HepG2 (cell line): ENCODE results near the gene DNAJC2. TPM values are rescaled to one million over a fixed set of nuclear protein-coding genes. Genes with fewer than 3 reads are reported as not detected.

Source experiments
- HNRNPL ChIP-seq: fragments of 200-400 bp; formaldehyde crosslinking; IDR thresholded peaks from 2 replicates; pipeline ENCODE4 v1.6.1; 2017; ENCODE audit warnings: mild to moderate bottlenecking, low read depth, low read length
- KDM2A ChIP-seq: sonication (generic); formaldehyde crosslinking; IDR thresholded peaks from 2 replicates; pipeline ENCODE4 v1.4.0; 2020; ENCODE audit warnings: low read depth, missing genetic modification reagents, borderline replicate concordance
- NR2F6 ChIP-seq, 2 experiments: IDR thresholded peaks; 2 replicates each; pipeline ENCODE4 v1.6.1; 2016; ENCODE audit warnings: antibody characterized with exemption in 1 of 2, mild to moderate bottlenecking in 1 of 2
- YY1 ChIP-seq: IDR thresholded peaks from 2 replicates; pipeline ENCODE4 v1.6.1; 2011; ENCODE audit warnings: low read length, low read depth, moderate library complexity, mild to moderate bottlenecking; ENCODE audit not compliant: insufficient read depth, insufficient replicate concordance
- ZBTB7A ChIP-seq: sonication (generic); formaldehyde crosslinking; IDR thresholded peaks from 2 replicates; pipeline ENCODE4 v1.8.0; 2022; ENCODE audit warnings: mild to moderate bottlenecking, missing genetic modification reagents
- polyA plus RNA-seq, 8 experiments: library from polyadenylated mRNA; depleted of rRNA in 3 of 8; stranded (reverse) in 7 of 8; unstranded in 1 of 8; fragments of >200 nt; fragmentation: Illumina TruSeq in 4 of 8; extraction: Trizol in 4 of 8; gene quantifications; 2 replicates each; pipeline versions ENCODE4 v1.2.1 to v1.2.3, GENCODE V29; 2011 to 2016; ENCODE audit warnings: low read depth in 4 of 8, missing spikeins in 1 of 8, mixed read lengths in 1 of 8; ENCODE audit not compliant: insufficient read depth in 1 of 8
- total RNA-seq, 5 experiments: library from RNA; depleted of rRNA; stranded (reverse); fragments of >200 nt; fragmentation: Illumina TruSeq; extraction: Trizol; gene quantifications; 2 replicates each; pipeline ENCODE4 v1.2.3, GENCODE V29; 2016; ENCODE audit warnings: low read depth in 1 of 5
- TF ChIP-seq, protein P1 (sequence below): sonication (generic); formaldehyde crosslinking; IDR thresholded peaks from 2 replicates; pipeline ENCODE4 v1.9.0; 2022; ENCODE audit warnings: missing genetic modification reagents, mild to moderate bottlenecking, borderline replicate concordance
- TF ChIP-seq, protein P2 (sequence below): sonication (generic); formaldehyde crosslinking; IDR thresholded peaks from 2 replicates; pipeline ENCODE4 v1.5.1; 2020; ENCODE audit warnings: mild to moderate bottlenecking, missing genetic modification reagents, moderate library complexity
- TF ChIP-seq, protein P3 (sequence below): sonication (generic); formaldehyde crosslinking; IDR thresholded peaks from 2 replicates; pipeline ENCODE4 v1.4.0; 2020; ENCODE audit warnings: missing genetic modification reagents
- TF ChIP-seq, protein P4 (sequence below): sonication (generic); formaldehyde crosslinking; IDR thresholded peaks from 2 replicates; pipeline ENCODE4 v1.4.0; 2020; ENCODE audit warnings: mild to moderate bottlenecking, low read depth, missing genetic modification reagents
- TF ChIP-seq, protein P5 (sequence below): sonication (generic); formaldehyde crosslinking; IDR thresholded peaks from 2 replicates; pipeline ENCODE4 v1.4.0; 2020; ENCODE audit warnings: mild to moderate bottlenecking, missing genetic modification reagents, borderline replicate concordance

Gene DNAJC2
- total and polyA plus RNA-seq, 2 of the 13 experiments (the other 11 are each of a cell fraction or from before 2014, with no cell fraction given), result 19.6 to 42.0 TPM

DNA sequence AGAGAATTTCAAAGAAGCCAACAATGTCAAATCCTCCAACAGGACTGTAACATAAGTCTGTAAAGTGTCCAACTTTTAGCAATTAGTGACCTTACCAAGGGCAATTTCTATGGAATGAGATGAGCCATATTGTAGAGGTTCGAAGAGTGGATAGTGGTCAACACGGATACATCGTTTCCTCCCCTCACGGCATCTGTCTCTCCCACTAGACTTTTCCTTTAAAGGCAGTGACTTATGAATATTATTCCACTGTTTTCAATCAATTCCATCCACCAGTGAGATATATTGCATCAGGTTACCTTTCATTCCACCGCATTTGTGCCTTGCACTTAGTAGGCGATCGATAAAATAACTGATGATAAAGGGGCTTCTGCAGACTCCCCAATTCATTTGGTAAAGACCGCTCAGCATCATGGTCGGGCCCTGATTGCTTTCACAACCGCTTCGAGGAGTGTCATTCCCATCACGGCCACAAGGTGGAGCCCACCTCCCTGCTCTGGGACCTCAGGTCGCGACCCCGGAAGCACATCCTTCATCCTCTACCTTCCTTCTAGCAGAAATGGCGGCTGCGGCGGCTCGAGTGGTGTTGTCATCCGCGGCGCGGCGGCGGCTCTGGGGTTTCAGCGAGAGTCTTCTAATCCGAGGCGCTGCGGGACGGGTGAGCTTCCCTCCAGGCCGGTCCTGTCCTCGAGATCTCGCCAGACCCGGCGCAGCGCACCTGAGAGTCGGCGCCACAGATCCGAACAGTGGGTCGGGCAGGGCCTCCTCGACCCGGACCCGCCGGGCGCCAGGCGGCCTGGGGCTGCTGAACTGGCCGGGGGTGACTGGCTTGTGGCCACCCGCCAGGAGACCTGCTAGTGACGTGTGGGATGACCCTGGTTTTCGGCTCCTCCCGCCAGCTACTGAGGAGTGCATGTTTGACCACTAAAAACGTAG is 47.4 kb downstream of the DNAJC2 start, which contains the start of gene PMPCB (continued):
- TF ChIP-seq, protein P1, sequence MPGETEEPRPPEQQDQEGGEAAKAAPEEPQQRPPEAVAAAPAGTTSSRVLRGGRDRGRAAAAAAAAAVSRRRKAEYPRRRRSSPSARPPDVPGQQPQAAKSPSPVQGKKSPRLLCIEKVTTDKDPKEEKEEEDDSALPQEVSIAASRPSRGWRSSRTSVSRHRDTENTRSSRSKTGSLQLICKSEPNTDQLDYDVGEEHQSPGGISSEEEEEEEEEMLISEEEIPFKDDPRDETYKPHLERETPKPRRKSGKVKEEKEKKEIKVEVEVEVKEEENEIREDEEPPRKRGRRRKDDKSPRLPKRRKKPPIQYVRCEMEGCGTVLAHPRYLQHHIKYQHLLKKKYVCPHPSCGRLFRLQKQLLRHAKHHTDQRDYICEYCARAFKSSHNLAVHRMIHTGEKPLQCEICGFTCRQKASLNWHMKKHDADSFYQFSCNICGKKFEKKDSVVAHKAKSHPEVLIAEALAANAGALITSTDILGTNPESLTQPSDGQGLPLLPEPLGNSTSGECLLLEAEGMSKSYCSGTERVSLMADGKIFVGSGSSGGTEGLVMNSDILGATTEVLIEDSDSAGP (CRISPR knock-in tag), result peak; percentile 95
- TF ChIP-seq YY1, result peak; percentile 95
- TF ChIP-seq, protein P2, sequence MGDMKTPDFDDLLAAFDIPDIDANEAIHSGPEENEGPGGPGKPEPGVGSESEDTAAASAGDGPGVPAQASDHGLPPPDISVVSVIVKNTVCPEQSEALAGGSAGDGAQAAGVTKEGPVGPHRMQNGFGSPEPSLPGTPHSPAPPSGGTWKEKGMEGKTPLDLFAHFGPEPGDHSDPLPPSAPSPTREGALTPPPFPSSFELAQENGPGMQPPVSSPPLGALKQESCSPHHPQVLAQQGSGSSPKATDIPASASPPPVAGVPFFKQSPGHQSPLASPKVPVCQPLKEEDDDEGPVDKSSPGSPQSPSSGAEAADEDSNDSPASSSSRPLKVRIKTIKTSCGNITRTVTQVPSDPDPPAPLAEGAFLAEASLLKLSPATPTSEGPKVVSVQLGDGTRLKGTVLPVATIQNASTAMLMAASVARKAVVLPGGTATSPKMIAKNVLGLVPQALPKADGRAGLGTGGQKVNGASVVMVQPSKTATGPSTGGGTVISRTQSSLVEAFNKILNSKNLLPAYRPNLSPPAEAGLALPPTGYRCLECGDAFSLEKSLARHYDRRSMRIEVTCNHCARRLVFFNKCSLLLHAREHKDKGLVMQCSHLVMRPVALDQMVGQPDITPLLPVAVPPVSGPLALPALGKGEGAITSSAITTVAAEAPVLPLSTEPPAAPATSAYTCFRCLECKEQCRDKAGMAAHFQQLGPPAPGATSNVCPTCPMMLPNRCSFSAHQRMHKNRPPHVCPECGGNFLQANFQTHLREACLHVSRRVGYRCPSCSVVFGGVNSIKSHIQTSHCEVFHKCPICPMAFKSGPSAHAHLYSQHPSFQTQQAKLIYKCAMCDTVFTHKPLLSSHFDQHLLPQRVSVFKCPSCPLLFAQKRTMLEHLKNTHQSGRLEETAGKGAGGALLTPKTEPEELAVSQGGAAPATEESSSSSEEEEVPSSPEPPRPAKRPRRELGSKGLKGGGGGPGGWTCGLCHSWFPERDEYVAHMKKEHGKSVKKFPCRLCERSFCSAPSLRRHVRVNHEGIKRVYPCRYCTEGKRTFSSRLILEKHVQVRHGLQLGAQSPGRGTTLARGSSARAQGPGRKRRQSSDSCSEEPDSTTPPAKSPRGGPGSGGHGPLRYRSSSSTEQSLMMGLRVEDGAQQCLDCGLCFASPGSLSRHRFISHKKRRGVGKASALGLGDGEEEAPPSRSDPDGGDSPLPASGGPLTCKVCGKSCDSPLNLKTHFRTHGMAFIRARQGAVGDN, result peak; percentile 97
- TF ChIP-seq, protein P3, sequence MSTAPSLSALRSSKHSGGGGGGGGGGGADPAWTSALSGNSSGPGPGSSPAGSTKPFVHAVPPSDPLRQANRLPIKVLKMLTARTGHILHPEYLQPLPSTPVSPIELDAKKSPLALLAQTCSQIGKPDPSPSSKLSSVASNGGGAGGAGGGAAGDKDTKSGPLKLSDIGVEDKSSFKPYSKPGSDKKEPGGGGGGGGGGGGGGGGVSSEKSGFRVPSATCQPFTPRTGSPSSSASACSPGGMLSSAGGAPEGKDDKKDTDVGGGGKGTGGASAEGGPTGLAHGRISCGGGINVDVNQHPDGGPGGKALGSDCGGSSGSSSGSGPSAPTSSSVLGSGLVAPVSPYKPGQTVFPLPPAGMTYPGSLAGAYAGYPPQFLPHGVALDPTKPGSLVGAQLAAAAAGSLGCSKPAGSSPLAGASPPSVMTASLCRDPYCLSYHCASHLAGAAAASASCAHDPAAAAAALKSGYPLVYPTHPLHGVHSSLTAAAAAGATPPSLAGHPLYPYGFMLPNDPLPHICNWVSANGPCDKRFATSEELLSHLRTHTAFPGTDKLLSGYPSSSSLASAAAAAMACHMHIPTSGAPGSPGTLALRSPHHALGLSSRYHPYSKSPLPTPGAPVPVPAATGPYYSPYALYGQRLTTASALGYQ (CRISPR knock-in tag), result peak; percentile 80
- TF ChIP-seq, protein P4, sequence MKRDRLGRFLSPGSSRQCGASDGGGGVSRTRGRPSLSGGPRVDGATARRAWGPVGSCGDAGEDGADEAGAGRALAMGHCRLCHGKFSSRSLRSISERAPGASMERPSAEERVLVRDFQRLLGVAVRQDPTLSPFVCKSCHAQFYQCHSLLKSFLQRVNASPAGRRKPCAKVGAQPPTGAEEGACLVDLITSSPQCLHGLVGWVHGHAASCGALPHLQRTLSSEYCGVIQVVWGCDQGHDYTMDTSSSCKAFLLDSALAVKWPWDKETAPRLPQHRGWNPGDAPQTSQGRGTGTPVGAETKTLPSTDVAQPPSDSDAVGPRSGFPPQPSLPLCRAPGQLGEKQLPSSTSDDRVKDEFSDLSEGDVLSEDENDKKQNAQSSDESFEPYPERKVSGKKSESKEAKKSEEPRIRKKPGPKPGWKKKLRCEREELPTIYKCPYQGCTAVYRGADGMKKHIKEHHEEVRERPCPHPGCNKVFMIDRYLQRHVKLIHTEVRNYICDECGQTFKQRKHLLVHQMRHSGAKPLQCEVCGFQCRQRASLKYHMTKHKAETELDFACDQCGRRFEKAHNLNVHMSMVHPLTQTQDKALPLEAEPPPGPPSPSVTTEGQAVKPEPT (CRISPR knock-in tag), result peak; percentile 85; the same call in 1 of the 2 replicates
- peak; percentile 39; the same call in 1 of the 2 replicates for TF ChIP-seq ZBTB7A
- TF ChIP-seq NR2F6 (IDR thresholded peaks at IDR 0.05), result peak; percentile 96
- TF ChIP-seq NR2F6 (CRISPR knock-in tag; IDR thresholded peaks at IDR 0.05), result peak; percentile 99
- TF ChIP-seq, protein P5, sequence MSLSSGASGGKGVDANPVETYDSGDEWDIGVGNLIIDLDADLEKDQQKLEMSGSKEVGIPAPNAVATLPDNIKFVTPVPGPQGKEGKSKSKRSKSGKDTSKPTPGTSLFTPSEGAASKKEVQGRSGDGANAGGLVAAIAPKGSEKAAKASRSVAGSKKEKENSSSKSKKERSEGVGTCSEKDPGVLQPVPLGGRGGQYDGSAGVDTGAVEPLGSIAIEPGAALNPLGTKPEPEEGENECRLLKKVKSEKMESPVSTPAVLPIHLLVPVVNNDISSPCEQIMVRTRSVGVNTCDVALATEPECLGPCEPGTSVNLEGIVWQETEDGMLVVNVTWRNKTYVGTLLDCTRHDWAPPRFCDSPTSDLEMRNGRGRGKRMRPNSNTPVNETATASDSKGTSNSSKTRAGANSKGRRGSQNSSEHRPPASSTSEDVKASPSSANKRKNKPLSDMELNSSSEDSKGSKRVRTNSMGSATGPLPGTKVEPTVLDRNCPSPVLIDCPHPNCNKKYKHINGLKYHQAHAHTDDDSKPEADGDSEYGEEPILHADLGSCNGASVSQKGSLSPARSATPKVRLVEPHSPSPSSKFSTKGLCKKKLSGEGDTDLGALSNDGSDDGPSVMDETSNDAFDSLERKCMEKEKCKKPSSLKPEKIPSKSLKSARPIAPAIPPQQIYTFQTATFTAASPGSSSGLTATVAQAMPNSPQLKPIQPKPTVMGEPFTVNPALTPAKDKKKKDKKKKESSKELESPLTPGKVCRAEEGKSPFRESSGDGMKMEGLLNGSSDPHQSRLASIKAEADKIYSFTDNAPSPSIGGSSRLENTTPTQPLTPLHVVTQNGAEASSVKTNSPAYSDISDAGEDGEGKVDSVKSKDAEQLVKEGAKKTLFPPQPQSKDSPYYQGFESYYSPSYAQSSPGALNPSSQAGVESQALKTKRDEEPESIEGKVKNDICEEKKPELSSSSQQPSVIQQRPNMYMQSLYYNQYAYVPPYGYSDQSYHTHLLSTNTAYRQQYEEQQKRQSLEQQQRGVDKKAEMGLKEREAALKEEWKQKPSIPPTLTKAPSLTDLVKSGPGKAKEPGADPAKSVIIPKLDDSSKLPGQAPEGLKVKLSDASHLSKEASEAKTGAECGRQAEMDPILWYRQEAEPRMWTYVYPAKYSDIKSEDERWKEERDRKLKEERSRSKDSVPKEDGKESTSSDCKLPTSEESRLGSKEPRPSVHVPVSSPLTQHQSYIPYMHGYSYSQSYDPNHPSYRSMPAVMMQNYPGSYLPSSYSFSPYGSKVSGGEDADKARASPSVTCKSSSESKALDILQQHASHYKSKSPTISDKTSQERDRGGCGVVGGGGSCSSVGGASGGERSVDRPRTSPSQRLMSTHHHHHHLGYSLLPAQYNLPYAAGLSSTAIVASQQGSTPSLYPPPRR (CRISPR knock-in tag), result peak; percentile 34; the same call in 1 of the 2 replicates
- peak; percentile 90 for TF ChIP-seq KDM2A
- TF ChIP-seq HNRNPL, result 0 out of 2 replicates have a peak, but pooled peaks have one; percentile 43
